Measurements from ENCODE around the gene TRAPPC10. TPM values are rescaled to one million over a fixed set of nuclear protein-coding genes. Genes with fewer than 3 reads are reported as not detected.

TRAPPC10 gene
- total RNA-seq, 1 donor from 2014 or later = 16.8 TPM

- no peaks in the 10 kb centered on the region for H3K27me3 ChIP-seq (ENCODE audit: control insufficient read depth, insufficient read depth, low read length)
- H3K36me3 ChIP-seq (ENCODE audit: control insufficient read depth, insufficient read depth, low read length) = peaks cover 3% of the 10 kb centered on the region
- DNase-seq (ENCODE audit: low read depth) = no peak
- TF ChIP-seq CTCF (IDR thresholded peaks at IDR 0.05; ENCODE audit: insufficient read depth, low read length, severe bottlenecking) = no peak
- no peak overlapping the region for H3K4me3 ChIP-seq (ENCODE audit: low read depth, low read length)
- FAIRE-seq = no peak
These were observed 28.7 kb upstream of the TRAPPC10 start for GRCh38 chr21:43983390-43983789.

- FAIRE-seq = no peak
- no peak for DNase-seq (ENCODE audit: low read depth)
- Histone ChIP-seq H3K36me3 (ENCODE audit: control insufficient read depth, insufficient read depth, low read length) (peaks cover 3% of the 10 kb centered on the region), H3K27me3 (ENCODE audit: control insufficient read depth, insufficient read depth, low read length) (no peaks in the 10 kb centered on the region), H3K4me3 (ENCODE audit: low read depth, low read length) (no peak overlapping the region)
- no peak for TF ChIP-seq CTCF (IDR thresholded peaks at IDR 0.05; ENCODE audit: insufficient read depth, low read length, severe bottlenecking)
These were observed 28.2 kb upstream of the TRAPPC10 start for GRCh38 chr21:43983860-43984420.

DNA sequence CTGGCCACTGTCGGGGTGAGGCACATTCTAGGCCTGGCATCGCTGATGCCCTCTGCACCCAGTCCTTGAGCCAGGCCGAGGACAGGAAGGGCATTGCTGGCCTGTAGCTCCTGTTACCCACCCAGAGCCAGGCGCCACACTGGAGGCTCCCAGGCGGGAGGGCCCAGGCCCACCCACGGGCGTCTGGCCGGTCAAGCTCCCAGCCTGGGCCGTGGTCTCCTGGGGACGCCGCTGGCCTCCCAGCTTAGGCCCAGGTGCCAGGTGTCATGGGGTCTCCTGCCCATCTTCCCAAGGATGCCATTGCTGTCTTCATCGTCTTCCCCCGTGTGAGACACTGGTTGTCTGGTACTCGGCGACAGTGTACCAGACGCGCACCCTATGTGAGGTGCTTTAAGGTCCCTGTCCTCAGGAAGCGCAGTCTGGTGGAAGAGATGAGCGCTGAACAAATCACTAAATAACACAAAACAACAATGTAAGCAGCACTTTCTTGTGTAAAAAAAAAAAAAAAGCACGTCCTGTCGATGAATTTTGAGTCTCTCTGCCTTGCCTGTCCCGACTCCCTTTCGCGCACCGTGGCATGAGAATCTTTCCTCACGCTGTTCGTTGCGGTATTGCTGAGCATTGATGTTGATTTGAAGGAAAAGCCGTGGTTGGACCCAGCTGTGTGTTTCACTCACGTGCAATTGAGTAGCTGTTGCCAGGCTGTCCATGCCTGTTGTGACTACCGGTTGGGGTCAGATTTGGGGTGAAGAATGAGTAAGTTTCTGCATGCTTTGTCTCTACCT, 27.0 kb upstream of the TRAPPC10 start:
- Histone ChIP-seq H3K4me3 (ENCODE audit: low read depth, low read length) (no peak overlapping the region), H3K36me3 (ENCODE audit: control insufficient read depth, insufficient read depth, low read length) (peaks cover 3% of the 10 kb centered on the region), H3K27me3 (ENCODE audit: control insufficient read depth, insufficient read depth, low read length) (no peaks in the 10 kb centered on the region)
- FAIRE-seq (no peak), DNase-seq (ENCODE audit: low read depth) (no peak)
- TF ChIP-seq CTCF (IDR thresholded peaks at IDR 0.05; ENCODE audit: insufficient read depth, low read length, severe bottlenecking) = no peak

DNA sequence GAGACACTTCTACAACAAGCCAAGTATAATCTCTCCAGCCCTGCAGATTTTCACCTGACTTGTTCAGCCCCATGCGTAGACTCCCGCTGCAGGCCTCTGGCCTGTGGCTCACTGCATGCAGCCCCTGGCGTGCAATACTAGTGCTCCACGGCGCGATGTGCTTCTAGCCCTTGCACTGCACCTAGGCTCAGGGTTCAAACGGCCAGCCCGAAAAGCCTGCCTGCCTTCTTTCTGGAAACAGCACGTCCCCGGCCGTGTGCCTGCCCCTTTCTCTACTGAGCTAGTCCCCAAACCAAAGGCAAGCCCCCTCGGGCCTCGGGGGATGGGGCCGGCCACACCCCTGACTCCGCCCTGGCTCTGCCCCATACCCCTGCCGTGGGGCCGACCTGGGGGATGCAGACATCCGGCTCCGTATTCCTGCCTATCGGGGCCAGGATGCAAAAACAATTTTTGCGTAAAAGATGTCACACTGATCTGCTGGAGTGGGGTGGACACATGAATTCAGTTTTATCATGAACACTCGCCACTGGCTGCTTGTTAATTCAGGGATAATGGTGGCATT, 26.3 kb upstream of the TRAPPC10 start:
- H3K27me3 ChIP-seq (ENCODE audit: control insufficient read depth, insufficient read depth, low read length) = no peaks in the 10 kb centered on the region
- no peak for TF ChIP-seq CTCF (IDR thresholded peaks at IDR 0.05; ENCODE audit: insufficient read depth, low read length, severe bottlenecking)
- no peak overlapping the region for H3K4me3 ChIP-seq (ENCODE audit: low read depth, low read length)
- FAIRE-seq (no peak), DNase-seq (ENCODE audit: low read depth) (no peak)
- H3K36me3 ChIP-seq (ENCODE audit: control insufficient read depth, insufficient read depth, low read length) = peaks cover 3% of the 10 kb centered on the region

DNA sequence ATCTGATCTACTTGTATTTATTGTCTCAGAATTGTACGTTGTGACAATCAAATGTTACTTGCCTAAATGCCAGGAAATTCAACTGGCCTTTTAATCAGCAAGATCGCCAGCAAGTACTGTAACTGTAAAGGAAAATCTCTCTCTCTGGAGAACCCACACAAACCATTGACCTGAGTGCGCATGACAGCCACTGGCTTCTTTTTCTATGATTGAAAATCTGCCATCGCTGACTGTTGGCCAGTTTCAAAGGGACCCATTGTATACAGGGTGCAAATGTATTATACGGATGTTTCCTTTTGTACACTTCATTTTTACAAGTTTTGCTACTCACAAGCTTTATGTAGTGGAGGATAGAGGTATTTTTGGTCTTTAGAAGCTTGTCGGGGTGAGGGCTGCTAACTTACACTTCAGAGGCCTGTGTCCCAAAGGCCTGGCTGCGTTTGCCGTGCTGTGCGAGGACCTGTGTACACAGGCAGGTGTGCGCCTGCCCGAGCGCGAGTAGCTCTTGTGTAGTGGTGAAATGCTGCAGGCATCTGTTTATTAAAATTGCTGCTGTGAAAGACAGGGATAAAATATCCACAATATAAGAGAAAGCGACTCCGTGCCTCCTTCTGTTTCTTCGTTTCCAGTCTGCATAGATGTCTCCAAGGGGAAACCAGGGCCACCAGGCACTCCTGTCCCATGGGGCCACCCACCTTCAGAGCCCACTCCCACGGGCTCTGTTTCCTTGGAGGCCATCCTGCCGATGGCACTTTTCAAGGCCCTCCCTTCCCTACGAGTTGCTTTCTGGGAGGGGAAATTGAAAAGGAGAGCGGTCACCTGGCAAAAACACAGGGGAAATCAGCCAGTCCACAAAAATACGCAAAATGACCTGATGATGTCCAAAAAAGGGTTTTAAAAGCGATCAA, 25.3 kb upstream of the TRAPPC10 start:
- Histone ChIP-seq H3K36me3 (ENCODE audit: control insufficient read depth, insufficient read depth, low read length) (no peaks in the 10 kb centered on the region), H3K4me3 (ENCODE audit: low read depth, low read length) (no peak overlapping the region), H3K27me3 (ENCODE audit: control insufficient read depth, insufficient read depth, low read length) (no peaks in the 10 kb centered on the region)
- FAIRE-seq = peak; percentile 28
- no peak for TF ChIP-seq CTCF (IDR thresholded peaks at IDR 0.05; ENCODE audit: insufficient read depth, low read length, severe bottlenecking)
- DNase-seq (ENCODE audit: low read depth) = no peak
